GM18511 (cell line): ENCODE results near the gene UBN2.

Experiments
- ATAC-seq: cut with Tn5 transposase; IDR thresholded peaks from one replicate; pipeline ENCODE4 v1.9.1; 2021; ENCODE audit warnings: mild to moderate bottlenecking, moderate library complexity; ENCODE audit not compliant: unreplicated experiment

The UBN2 gene

DNA sequence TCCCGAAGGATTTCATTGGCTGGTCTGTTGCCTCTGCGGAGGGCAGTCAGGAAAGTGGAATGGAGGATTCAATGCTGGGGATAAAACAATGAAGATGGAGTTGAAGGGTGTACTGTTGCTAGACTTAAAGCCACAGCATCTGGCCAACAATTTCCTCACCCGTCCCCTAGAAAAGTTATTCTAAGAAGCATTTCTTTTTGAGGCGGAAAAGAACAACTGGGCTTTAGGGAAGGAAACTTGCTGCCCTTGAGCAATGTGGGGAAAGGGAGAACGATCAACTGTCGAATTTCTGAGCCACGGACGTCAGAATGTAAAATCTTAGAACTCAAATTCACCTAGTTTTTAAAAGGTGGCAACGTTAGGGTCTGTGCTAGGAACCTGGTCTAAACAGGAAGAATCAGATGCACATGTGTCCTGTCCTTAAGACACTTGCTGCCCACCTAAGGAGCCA, 110.8 kb downstream of the UBN2 start:
- no peak for ATAC-seq

- ATAC-seq, result no peak
Observed at GRCh38 chr7:139345042-139345441, 114.0 kb downstream of the UBN2 start.

DNA sequence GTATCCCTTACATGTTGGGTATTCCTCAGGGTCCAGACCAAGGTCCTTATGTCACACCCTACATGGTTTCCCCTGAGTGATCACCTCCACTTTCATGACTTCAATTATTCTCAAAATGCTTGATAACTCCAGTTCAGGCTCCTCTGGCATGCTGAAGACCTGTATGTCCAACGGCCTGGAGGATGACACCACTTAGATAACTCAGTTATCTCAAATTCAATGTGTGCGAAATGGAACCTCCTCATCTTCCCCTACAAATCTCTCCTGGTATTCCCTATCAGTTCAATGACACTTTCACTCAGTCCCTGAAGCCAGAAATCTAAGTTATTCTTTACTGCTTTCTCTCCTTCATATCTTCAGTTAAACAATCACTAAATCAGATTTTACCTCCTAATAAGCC, 120.0 kb downstream of the UBN2 start:
- ATAC-seq, result no peak

DNA sequence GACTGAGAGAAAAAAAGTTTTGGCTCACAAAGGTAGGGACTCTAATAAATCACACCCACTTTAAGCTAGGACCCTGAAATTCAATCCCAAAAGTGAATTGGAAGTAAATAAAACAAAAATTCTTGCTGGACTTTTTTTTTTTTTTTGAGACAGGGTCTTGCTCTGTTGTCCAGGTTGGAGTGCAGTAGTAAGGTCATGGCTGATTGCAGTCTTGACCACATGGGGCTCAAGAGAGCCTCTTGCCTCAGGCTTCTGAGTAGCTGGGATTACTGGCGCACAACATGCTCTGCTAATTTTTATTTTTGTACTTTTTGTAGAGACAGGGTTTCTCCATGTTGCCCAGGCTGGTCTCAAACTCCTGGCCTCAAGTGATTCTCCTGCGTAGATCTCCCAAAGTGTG, 123.7 kb downstream of the UBN2 start:
- no peak for ATAC-seq

DNA sequence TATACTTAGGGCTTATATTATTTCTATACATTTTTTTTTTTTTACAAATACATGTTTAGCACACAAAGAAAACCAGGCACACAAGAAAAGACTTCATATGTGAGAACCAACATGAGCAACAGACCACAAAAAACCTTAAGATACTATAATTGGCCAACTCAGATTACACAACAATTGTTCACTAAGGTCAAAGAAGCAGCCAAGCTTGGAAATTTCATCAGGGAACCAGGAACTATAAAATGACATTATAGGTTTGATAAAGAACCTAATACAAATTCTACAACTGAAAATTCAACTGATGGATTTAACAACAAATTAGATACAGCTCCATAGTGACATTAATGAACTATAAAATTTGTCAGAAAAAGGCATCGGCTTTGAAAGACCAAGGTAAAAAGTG, 124.3 kb downstream of the UBN2 start:
- no peak for ATAC-seq
